Glomerular visceral epithelial cell (primary cell): ENCODE measurements around the gene KCNIP4.
"Not testable (repeated sequence)": the region's sequence is repeated elsewhere in the genome, so short reads cannot be mapped to it uniquely, and the experiment has no call there.

Experiments used
- DNase-seq: peaks from one replicate; pipeline ENCODE4 v3.0.0-alpha.2; 2016; ENCODE audit errors: extremely low spot score

The KCNIP4 gene

GRCh38 chr4:21366840-21367239 lies 581.7 kb downstream of the KCNIP4 start:
- no peak for DNase-seq

DNA sequence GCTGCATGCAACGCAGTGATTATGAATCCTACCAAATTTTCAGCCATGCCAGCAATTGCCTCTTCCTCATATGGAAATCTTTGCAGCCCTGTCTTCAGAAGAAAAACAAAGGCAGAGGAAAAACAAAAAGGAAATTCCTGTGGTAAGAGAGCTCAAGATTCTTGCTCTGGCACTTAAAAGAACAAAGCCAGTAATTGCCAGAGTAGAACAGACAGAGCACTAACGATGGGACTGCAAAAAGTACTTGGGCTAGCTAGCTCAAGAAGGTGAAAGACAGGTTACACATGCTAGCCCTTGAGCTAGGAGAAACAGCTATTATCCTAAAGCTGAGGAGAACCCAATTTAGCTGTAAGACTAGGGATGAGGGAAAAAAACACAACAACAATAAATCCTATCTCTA lies 582.3 kb downstream of the KCNIP4 start:
- DNase-seq: no peak

- DNase-seq: no peak
Observed at GRCh38 chr4:21363701-21364100, 584.9 kb downstream of the KCNIP4 start.

DNA sequence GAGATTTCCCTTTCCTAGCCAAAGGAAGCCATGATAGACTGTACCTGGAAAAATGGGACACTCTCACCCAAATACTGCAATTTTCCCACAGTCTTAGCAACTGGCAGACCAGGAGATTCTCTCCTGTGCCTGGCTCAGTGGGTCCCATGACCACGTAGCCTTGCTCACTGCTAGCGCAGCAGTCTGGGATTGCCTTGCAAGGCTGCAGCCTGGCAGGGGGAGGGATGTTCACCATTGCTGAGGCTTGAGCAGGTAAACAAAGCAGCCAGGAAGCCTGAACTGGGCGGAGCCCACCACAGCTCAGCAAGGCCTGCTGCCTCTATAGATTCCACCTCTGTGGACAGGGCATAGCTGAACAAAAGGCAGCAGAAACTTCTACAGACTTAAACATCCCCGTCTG lies 596.2 kb downstream of the KCNIP4 start:
- not testable (repeated sequence) for DNase-seq

- no peak for DNase-seq
Observed at GRCh38 chr4:21347142-21347541, 601.4 kb downstream of the KCNIP4 start.

DNA sequence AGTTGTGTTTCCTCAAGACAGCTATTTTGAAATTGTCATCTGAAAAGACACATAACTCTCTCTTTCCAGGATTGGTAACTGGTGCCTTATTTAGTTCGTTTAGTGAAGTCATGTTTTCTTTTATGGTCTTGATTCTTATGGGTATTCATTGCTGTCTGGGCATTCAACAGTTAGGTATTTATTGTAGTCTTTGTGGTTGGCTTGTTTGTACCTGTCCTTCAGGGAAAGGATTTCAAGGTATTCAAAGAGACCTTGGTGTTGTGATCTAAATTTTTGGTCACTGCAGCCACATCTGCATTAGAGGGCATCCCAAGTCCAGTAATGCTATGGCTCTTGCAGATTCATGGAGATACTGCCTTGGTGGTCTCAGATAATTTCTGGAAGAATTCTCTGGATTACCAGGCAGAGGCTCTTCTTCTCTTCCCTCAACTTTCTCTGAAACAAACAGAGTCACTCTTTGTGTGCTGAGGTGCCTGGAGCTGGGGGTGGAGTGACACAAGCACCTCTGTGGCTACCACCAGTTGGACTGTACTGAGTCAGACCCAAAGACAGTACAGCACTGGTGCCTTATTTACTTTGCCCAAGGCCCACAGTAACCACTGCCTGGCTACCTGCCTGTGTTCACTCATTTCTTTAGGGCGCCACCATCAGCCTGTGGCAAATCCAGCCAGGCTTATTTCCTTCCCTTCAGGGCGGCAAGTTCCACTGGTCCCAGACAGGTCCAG lies 620.4 kb downstream of the KCNIP4 start:
- DNase-seq: no peak

- no peak for DNase-seq
Observed at GRCh38 chr4:21320034-21320433, 628.5 kb downstream of the KCNIP4 start.

DNA sequence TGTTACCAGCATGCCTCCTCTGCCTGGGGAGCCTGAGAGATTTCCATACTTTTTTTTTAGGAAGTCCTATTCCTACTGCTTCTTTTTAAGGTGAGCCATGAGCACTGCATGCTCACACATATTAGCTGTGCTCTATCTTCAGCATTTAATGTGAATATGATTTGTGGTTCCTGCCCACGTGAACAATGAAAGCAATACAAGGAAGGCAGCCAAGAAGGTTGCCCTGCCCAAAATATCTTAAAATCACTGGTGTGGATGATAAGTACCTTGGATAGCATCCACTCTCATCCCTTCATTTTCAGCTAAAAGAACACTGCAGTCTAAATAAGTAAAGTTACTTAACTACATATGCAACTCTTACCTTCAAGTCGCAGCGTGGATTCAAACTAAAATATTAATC lies 640.9 kb downstream of the KCNIP4 start:
- DNase-seq: no peak

- no peak for DNase-seq
Observed at GRCh38 chr4:21304540-21304887, 644.1 kb downstream of the KCNIP4 start.

GRCh38 chr4:21290562-21290961 lies 658.0 kb downstream of the KCNIP4 start:
- no peak for DNase-seq

- DNase-seq: no peak
Observed at GRCh38 chr4:21276046-21276445, 672.5 kb downstream of the KCNIP4 start.

GRCh38 chr4:21271439-21272052 lies 677.0 kb downstream of the KCNIP4 start:
- no peak for DNase-seq

- no peak for DNase-seq
Observed at GRCh38 chr4:21248331-21248730, 700.2 kb downstream of the KCNIP4 start.

- no peak for DNase-seq
Observed at GRCh38 chr4:21242163-21242562, 706.4 kb downstream of the KCNIP4 start.

- DNase-seq: no peak
Observed at GRCh38 chr4:21226637-21227538, 721.7 kb downstream of the KCNIP4 start.

DNA sequence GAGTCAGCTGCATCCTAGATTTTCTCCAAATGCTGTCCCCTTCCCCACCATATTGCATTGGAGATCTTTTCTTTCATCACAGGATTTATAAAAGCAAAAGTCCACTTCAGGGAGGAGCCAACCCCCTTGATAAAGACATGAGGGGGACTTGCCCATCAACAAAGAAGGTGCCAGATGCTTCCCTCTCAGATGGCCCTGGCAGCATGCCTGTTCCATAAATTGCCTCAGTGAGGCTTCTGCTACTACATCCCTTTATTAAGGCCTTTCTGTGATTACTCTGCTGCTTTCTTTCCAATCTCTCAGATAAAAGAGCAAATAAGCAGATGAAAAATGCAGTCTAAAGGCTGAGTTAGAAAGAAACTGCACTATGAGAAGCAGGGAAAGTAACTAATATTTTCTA lies 736.7 kb downstream of the KCNIP4 start:
- no peak for DNase-seq

DNA sequence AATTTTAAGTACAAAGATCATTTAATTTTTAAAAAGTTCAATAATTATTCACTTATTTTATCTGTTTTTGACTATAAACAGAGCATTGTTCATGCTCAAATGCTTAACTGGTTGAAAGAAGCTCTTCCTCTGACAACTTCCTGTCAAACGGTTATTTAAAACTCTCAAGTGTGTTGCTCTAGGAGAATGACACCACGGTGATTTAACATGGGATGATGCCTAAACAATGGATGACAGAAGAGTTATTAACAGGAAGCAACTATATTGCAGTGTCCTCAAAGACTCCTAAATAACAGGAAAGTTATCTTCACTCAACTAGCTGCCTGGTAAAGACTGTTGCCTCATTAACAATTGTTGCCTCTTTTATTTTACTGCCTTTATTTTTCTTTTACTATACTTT lies 738.7 kb downstream of the KCNIP4 start:
- DNase-seq: no peak

DNA sequence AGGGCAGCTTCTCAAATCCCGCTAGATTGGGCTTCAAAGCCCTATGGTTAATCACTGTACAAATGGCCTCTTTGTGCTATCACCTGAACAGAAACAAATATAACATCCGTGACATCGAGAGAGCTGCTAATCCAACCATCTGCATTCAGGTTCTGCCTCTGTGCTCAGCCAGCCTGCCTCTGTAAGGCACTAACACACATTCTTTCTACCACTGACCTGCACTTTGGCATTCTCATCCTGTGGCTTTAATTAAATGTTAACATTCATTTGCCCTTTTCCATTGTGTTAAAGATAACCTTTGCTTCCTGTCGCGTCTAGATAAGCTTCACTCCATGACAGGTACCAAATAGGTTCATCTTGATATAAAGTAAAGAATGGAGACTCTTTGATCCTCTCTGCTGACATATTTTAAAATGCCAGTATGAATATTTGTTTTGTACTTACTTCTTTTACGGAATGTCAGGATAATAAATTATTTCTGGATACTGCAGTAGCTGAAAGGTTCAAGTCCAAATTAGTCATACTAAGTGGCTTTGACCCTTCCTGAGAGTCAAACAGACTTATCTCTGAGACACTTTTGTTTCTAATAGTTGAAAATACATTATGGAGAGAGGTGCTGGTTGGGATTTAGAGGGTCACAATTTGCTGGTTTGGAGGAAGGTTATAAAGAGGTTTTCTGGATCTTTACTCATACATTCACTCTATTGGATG lies 742.6 kb downstream of the KCNIP4 start:
- no peak for DNase-seq

DNA sequence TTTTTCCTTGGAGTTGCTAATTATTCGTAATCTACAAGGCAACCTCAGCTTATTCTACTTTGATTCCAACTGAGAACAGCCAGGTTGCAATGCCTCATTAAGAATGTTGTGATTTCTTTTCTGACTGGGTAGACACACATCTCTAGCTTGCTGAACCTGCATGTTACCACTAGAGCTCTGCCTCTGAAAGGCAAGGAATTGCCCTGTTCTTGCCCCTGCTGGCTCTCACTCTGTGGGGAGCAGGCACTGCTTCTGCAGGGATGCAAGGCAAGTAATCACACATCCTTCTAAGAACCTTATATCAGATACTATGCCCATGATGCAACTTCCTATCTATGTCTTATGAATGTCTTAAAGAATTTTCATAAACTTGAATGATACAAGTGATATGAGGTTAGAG lies 745.2 kb downstream of the KCNIP4 start:
- DNase-seq: no peak

- no peak for DNase-seq
Observed at GRCh38 chr4:21202959-21203358, 745.6 kb downstream of the KCNIP4 start.

GRCh38 chr4:21198683-21199082 lies 749.9 kb downstream of the KCNIP4 start:
- DNase-seq: no peak

GRCh38 chr4:21195682-21196081 lies 752.9 kb downstream of the KCNIP4 start:
- DNase-seq: no peak
